Panc1 (cell line): Measurements from ENCODE around the gene DNASE1L1. TPM values are rescaled to one million over a fixed set of nuclear protein-coding genes. Genes with fewer than 3 reads are reported as not detected.

Experiments used
- ATAC-seq: fragments of 200-7000 bp; cut with Tn5 transposase; 2 replicates; pipeline ENCODE4 v1.9.1; 2020; ENCODE audit warnings: mild to moderate bottlenecking, moderate library complexity
- BruUV-seq: library from RNA; stranded (reverse); fragments of 400-500 nt; replicated peaks from 2 replicates; lab custom pipeline; 2021; lab: Mats Ljungman, UMichigan
- CTCF ChIA-PET: fragments of 300-600 bp; sonication (Branson Sonifier 250); formaldehyde crosslinking; loops from one replicate; lab custom pipeline; 2022; ENCODE audit warnings: antibody characterized with exemption; lab: Charles Lee
- POLR2A ChIA-PET: fragments of 300-600 bp; sonication (Branson Sonifier 250); formaldehyde crosslinking; loops from one replicate; lab custom pipeline; 2022; ENCODE audit warnings: antibody characterized with exemption; lab: Charles Lee
- DNase-seq: peaks from one replicate; pipeline ENCODE4 v3.0.0-alpha.2; 2010; ENCODE audit warnings: low read depth, low spot score
- H3K27ac ChIP-seq: 2 replicates; pipeline ENCODE4 v1.5.1; 2011; ENCODE audit warnings: mild to moderate bottlenecking, low read length, inconsistent platforms
- H3K27me3 ChIP-seq: fragments of 200-500 bp; sonication (Bioruptor generic); 2 replicates; pipeline ENCODE4 v1.6.0; 2014; ENCODE audit warnings: low read length, inconsistent platforms; ENCODE audit not compliant: control insufficient read depth, insufficient read depth
- H3K36me3 ChIP-seq: fragments of 200-500 bp; sonication (Bioruptor generic); 2 replicates; pipeline ENCODE4 v1.5.1; 2014; ENCODE audit warnings: inconsistent platforms, mild to moderate bottlenecking, low read length, moderate library complexity; ENCODE audit not compliant: control insufficient read depth, insufficient read depth
- H3K4me1 ChIP-seq: 2 replicates; pipeline ENCODE4 v1.5.1; 2011; ENCODE audit warnings: inconsistent platforms, mild to moderate bottlenecking, low read length, moderate library complexity; ENCODE audit not compliant: control insufficient read depth, insufficient read depth
- H3K4me3 ChIP-seq, 2 experiments: 2 replicates each; pipeline ENCODE4 v1.5.1; 2011 to 2012; ENCODE audit warnings: low read depth in 2 of 2, low read length in 2 of 2, mild to moderate bottlenecking in 2 of 2, inconsistent platforms in 1 of 2, moderate library complexity in 1 of 2
- H3K9me3 ChIP-seq: fragments of 200-500 bp; sonication (Bioruptor generic); 2 replicates; pipeline ENCODE4 v1.5.1; 2014; ENCODE audit warnings: low read depth, mild to moderate bottlenecking, inconsistent platforms, low read length, moderate library complexity; ENCODE audit not compliant: control insufficient read depth, insufficient read depth
- POLR2AphosphoS5 ChIP-seq: IDR thresholded peaks from 2 replicates; pipeline ENCODE4 v1.6.1; 2012; ENCODE audit warnings: mild to moderate bottlenecking, low read depth, low read length, moderate library complexity
- SIN3A ChIP-seq: IDR thresholded peaks from 2 replicates; pipeline ENCODE4 v1.6.1; 2012; ENCODE audit warnings: low read depth, mild to moderate bottlenecking, low read length, moderate library complexity, borderline replicate concordance; ENCODE audit not compliant: insufficient read depth
- TCF7L2 ChIP-seq: IDR thresholded peaks from 2 replicates; pipeline ENCODE4 v1.6.1; 2011; ENCODE audit warnings: mild to moderate bottlenecking, low read depth, low read length, inconsistent platforms
- in situ Hi-C: cut with HindIII; loops from 2 replicates; pipeline ENCODE4 v1.10.0; 2016; ENCODE audit warnings: low sequenced_read_pairs, low pct_unique_long_range_greater_than_20kb
- intact Hi-C: fragments of 100-400 bp; cut with micrococcal nuclease; formaldehyde crosslinking; loops from one replicate; pipeline ENCODE4 v1.10.0; 2022; ENCODE audit not compliant: unreplicated experiment
- total RNA-seq: library from RNA; stranded (reverse); gene quantifications from one replicate; pipeline ENCODE4 v1.2.1, GENCODE V29; 2021; ENCODE audit not compliant: unreplicated experiment
- TF ChIP-seq, protein P1 (sequence below), 2 experiments: IDR thresholded peaks; 2 replicates each; pipeline ENCODE4 v1.6.1; 2011 to 2012; ENCODE audit warnings: low read depth in 2 of 2, control low read depth in 1 of 2, low read length in 1 of 2, mild to moderate bottlenecking in 1 of 2, moderate library complexity in 1 of 2; ENCODE audit not compliant: insufficient read depth in 1 of 2
- TF ChIP-seq, protein P2 (sequence below): fragments of 450-650 bp; IDR thresholded peaks from 2 replicates; pipeline ENCODE4 v1.5.1; 2017; ENCODE audit warnings: mild to moderate bottlenecking

Gene DNASE1L1
- total RNA-seq, 1 experiment from 2014 or later = 60.4 TPM

DNA sequence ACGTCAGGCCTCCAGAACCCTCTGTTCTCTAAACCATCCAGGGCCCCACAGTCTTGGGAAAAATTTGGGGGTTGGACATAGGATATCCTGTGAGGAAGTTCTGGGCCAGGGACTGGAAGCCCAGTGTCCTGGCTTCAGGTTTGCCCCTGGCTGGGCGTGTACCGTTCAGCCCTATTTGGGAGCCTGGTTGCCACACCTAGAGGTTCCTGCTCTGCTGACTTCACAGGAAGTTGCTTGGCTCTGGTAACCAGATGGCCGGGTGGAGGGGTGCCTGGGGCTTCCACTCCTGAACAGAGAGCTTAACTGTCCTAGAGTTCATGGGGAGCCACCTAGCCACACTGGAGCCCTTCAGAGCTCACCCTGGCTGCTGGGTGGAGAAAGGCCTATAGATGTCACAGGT, 3.4 kb upstream of the DNASE1L1 start:
- in situ Hi-C loops = no loop called here
- no peak for DNase-seq

DNA sequence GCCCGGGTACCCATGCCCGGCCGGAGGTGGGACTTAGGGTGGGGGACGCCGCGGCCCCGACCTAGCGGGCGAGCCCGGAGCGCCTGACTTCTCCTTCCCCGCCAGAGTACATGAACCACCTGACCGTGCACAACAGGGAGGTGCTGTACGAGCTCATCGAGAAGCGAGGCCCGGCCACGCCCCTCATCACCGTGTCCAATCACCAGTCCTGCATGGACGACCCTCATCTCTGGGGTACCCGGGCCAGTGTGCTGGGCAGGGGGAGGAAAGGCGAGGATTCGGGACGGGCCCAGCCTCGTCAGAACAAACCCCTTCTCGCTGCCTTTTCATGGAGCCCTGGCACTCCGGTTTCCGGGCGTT, 2.9 kb upstream of the DNASE1L1 start:
- ChIA-PET POLR2A (no interaction called here), CTCF (interaction anchor here (1.0 kb wide), 1 partner anchor 48 kb away, joined by 4 read pairs; no protein-coding TSS in a partner anchor)
- BruUV-seq = no TSS peak
- no peak for DNase-seq
- H3K9me3 ChIP-seq = no peaks in the 10 kb centered on the region
- peak; percentile 72 for ATAC-seq
- in situ Hi-C loops = no loop called here
- H3K4me1 ChIP-seq = peaks cover 27% of the 10 kb centered on the region
- intact Hi-C loops = no loop called here
- no peaks in the 10 kb centered on the region for H3K27me3 ChIP-seq
- peak overlapping the region; percentile 79 to 80 for H3K4me3 ChIP-seq
- TF ChIP-seq, protein P1, sequence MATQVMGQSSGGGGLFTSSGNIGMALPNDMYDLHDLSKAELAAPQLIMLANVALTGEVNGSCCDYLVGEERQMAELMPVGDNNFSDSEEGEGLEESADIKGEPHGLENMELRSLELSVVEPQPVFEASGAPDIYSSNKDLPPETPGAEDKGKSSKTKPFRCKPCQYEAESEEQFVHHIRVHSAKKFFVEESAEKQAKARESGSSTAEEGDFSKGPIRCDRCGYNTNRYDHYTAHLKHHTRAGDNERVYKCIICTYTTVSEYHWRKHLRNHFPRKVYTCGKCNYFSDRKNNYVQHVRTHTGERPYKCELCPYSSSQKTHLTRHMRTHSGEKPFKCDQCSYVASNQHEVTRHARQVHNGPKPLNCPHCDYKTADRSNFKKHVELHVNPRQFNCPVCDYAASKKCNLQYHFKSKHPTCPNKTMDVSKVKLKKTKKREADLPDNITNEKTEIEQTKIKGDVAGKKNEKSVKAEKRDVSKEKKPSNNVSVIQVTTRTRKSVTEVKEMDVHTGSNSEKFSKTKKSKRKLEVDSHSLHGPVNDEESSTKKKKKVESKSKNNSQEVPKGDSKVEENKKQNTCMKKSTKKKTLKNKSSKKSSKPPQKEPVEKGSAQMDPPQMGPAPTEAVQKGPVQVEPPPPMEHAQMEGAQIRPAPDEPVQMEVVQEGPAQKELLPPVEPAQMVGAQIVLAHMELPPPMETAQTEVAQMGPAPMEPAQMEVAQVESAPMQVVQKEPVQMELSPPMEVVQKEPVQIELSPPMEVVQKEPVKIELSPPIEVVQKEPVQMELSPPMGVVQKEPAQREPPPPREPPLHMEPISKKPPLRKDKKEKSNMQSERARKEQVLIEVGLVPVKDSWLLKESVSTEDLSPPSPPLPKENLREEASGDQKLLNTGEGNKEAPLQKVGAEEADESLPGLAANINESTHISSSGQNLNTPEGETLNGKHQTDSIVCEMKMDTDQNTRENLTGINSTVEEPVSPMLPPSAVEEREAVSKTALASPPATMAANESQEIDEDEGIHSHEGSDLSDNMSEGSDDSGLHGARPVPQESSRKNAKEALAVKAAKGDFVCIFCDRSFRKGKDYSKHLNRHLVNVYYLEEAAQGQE (IDR thresholded peaks at IDR 0.05; ENCODE audit: insufficient read depth in 1 of 2, low read depth in 2 of 2, low read length in 1 of 2) = no peak
- TF ChIP-seq TCF7L2 (no peak), POLR2AphosphoS5 (peak; percentile 43; the same call in 1 of the 2 replicates), SIN3A (no peak)
- TF ChIP-seq, protein P2, sequence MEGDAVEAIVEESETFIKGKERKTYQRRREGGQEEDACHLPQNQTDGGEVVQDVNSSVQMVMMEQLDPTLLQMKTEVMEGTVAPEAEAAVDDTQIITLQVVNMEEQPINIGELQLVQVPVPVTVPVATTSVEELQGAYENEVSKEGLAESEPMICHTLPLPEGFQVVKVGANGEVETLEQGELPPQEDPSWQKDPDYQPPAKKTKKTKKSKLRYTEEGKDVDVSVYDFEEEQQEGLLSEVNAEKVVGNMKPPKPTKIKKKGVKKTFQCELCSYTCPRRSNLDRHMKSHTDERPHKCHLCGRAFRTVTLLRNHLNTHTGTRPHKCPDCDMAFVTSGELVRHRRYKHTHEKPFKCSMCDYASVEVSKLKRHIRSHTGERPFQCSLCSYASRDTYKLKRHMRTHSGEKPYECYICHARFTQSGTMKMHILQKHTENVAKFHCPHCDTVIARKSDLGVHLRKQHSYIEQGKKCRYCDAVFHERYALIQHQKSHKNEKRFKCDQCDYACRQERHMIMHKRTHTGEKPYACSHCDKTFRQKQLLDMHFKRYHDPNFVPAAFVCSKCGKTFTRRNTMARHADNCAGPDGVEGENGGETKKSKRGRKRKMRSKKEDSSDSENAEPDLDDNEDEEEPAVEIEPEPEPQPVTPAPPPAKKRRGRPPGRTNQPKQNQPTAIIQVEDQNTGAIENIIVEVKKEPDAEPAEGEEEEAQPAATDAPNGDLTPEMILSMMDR = no peak
- peak overlapping the region; percentile 95 for H3K27ac ChIP-seq
- H3K36me3 ChIP-seq = no peaks in the 10 kb centered on the region

More for the DNA sequence above, 3.4 kb upstream of the DNASE1L1 start:
- H3K27me3 ChIP-seq = no peaks in the 10 kb centered on the region
- no peaks in the 10 kb centered on the region for H3K9me3 ChIP-seq
- CTCF ChIA-PET = interaction anchor here (1.0 kb wide), 1 partner anchor 48 kb away, joined by 4 read pairs; no protein-coding TSS in a partner anchor
- POLR2A ChIA-PET = no interaction called here
- TF ChIP-seq, protein P1 (IDR thresholded peaks at IDR 0.05; ENCODE audit: insufficient read depth in 1 of 2, low read depth in 2 of 2, low read length in 1 of 2) = no peak
- TF ChIP-seq POLR2AphosphoS5 (no peak), TCF7L2 (no peak), SIN3A (no peak)
- TF ChIP-seq, protein P2 = no peak
- H3K4me1 ChIP-seq = peaks cover 27% of the 10 kb centered on the region
- intact Hi-C loops = no loop called here
- ATAC-seq = no peak
- H3K4me3 ChIP-seq = peak overlapping the region; percentile 79 to 80
- H3K36me3 ChIP-seq = no peaks in the 10 kb centered on the region
- H3K27ac ChIP-seq = peak overlapping the region; percentile 95
- BruUV-seq = no TSS peak
